ENCODE data around the gene MAP2. TPM values are rescaled to one million over a fixed set of nuclear protein-coding genes. Genes with fewer than 3 reads are reported as not detected.

The MAP2 gene
- total and polyA plus RNA-seq, 2 of the 13 experiments (the other 11 are each of a cell fraction or from before 2014, with no cell fraction given), result 0.08 TPM; not detected in 1

DNA sequence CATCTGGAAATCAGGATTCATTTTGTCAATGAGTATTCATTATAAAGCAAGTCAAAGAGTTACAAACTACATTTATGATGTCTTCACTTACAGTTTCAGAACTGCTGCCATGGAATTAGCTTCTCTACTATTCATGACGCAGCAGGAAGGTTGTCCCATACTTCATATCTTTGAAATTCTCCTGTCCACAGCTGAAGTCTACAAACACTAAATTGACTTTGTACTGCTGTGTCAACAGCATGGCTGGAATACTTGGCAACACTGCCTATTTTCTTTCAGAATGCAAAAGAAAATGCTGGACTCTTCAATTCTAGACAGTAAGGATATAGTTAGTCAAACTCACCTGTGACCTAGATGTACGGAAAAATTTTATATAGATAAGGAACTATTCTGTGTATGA is 303.2 kb downstream of the MAP2 start (continued):
- TF ChIP-seq ZNF576 (CRISPR knock-in tag; IDR thresholded peaks at IDR 0.05), result no peak
- no peak for TF ChIP-seq ZNF556 (CRISPR knock-in tag; IDR thresholded peaks at IDR 0.05; ENCODE audit: borderline replicate concordance)
- TF ChIP-seq, protein P1, sequence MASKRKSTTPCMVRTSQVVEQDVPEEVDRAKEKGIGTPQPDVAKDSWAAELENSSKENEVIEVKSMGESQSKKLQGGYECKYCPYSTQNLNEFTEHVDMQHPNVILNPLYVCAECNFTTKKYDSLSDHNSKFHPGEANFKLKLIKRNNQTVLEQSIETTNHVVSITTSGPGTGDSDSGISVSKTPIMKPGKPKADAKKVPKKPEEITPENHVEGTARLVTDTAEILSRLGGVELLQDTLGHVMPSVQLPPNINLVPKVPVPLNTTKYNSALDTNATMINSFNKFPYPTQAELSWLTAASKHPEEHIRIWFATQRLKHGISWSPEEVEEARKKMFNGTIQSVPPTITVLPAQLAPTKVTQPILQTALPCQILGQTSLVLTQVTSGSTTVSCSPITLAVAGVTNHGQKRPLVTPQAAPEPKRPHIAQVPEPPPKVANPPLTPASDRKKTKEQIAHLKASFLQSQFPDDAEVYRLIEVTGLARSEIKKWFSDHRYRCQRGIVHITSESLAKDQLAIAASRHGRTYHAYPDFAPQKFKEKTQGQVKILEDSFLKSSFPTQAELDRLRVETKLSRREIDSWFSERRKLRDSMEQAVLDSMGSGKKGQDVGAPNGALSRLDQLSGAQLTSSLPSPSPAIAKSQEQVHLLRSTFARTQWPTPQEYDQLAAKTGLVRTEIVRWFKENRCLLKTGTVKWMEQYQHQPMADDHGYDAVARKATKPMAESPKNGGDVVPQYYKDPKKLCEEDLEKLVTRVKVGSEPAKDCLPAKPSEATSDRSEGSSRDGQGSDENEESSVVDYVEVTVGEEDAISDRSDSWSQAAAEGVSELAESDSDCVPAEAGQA (IDR thresholded peaks at IDR 0.05; ENCODE audit: low read depth), result no peak
- TF ChIP-seq, protein P1 (CRISPR knock-in tag; IDR thresholded peaks at IDR 0.05; ENCODE audit: borderline replicate concordance), result no peak
- TF ChIP-seq FOXA1 (IDR thresholded peaks at IDR 0.05), result no peak
- TF ChIP-seq FOXA1 (CRISPR knock-in tag; IDR thresholded peaks at IDR 0.05), result peak; percentile 51; the same call in 1 of the 2 replicates
- TF ChIP-seq ZFYVE20 (CRISPR knock-in tag; IDR thresholded peaks at IDR 0.05; ENCODE audit: borderline replicate concordance, low read depth), result no peak
- no peak for TF ChIP-seq MBD4 (IDR thresholded peaks at IDR 0.05; ENCODE audit: borderline replicate concordance, low read length)
- TF ChIP-seq RXRB (CRISPR knock-in tag; IDR thresholded peaks at IDR 0.05; ENCODE audit: borderline replicate concordance), result no peak

Measured in HepG2 (cell line).